GM11168 (cell line): ENCODE measurements around the gene IL23A.

Experiments
- in situ Hi-C: fragments of 300-500 bp; cut with MboI; formaldehyde crosslinking; loops from one replicate; pipeline ENCODE4 v1.12.0; 2022; ENCODE audit warnings: low sequenced_read_pairs; ENCODE audit not compliant: unreplicated experiment

Gene IL23A

DNA sequence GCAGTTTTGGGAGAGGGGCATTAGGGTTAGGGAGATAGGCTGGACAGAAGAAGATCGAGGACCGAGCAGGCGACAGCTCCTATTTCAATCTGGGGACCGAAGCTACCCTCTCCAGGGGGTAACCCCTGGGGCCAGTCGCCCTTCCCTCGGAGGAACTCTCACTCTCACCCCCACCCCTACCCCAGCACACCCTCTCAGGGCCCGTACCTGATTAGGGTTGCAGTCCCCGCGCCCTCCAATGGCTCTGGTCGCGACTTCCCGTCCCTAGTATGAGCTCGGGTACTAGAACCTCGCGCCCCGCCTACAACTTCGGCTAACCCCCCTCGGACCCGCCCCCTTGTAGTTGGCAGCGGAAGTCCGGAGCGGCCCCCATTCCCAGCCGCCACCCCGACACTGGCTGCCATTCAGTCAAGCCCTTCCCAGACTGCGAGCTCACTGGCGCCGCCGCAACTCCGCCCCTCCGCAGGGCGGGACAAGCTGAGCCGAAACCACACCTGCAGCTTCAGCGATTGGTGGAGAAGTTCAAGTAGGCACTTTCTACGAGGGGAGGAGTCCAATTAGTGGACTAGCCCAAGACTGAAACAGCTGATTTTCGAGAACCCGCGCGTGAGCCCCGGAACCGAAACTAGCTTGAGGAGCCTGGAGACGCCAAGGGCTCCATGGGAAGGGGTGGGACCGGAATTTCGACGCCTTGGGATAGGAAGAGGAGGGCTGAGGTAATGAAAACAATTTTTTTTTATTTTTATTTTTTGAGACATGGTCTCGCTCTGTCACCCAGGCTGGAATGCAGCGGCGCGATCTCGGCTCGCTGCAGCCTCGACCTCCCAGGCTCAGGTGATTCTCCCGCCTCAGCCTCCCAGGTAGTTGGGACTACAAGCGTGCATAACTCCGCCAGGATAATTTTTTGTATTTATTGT lies 21.4 kb downstream of the IL23A start, which contains the start of gene STAT2:
TSS of gene STAT2 (minus strand) at position 257 of the 917 bp plus-strand sequence. CDS start 3,536 bp downstream, outside the sequence.
- in situ Hi-C loops: no loop called here

DNA sequence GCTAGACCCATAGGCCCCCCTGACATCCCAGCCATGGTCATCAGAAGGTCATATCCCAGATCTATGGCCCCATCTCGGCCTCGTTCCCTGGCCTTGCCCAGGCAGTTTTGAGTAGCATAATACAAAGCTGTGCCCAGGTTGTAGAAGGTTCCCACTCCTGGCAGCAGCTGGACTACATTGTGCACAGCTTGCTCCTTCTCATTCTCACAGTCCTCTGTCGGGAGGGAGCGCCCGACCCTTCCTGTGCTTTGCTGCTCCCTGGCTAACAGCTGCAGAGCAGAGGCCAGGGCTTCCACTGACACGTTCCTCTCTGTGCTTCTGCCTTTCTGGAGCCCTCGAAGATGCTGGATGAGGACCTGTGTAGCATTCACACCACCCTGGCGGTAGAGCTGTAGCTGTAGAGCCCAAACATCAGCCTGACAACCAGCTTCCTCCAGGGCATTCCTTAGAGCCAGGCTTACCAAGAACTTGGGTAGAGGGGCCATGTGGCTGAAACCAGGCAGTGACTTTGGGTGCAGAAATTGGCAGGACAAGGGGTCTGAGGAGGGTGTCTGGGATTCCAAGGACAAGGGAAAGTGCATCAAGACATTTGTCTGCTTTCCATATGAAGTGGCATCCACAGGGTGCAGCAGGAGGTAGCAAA lies 22.9 kb downstream of the IL23A start:
- in situ Hi-C loops: no loop called here

DNA sequence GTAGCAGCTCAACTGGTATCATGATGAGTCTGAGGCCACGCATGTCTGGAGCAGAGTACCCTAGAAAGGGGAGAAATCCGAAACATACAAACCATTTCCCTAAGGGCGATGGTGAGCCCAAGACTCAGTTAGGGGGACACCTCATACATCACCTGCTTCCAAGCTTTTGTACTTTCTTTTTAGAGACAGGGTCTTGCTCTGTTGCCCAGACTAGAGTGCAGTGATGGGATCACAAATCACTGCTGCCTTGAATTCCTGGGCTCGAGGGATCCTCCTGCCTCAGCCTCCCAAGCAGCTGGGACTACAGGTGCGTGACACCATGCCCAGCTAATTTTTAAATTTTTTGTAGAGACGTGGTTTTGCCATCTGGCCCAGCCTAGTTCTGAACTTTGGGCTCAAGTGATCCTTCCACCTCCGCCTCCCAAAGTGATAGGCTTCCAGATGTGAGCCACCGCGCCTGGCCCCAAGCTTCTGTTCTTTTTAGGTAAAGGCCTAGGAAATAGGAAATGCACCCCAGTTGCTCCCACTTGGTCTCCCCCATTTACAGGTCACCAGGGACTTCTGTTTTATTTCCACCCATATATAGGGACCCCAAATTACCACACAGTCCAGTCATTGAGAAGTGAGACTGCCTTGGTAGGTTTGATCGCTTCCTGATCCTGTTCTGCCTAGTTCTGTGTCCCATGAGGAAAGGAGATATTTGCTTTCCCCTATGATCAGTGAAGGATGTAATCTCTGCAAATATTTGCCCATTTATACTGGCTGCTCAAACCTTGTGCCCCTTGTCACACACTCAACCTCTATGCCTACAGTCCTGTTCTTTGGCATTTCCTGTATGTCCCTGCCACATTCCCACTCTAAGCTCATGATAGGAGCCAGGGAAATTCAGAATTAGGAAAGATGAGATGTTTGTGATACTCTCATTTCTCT lies 23.7 kb downstream of the IL23A start, which contains the start of gene APOF:
TSS of gene APOF (minus strand) at position 728 of the 930 bp plus-strand sequence. CDS start at position 616, 112 bp downstream.
- in situ Hi-C loops: no loop called here

- in situ Hi-C loops: no loop called here
Observed at GRCh38 chr12:56366948-56367347, 28.3 kb downstream of the IL23A start.

GRCh38 chr12:56373515-56373914 lies 34.8 kb downstream of the IL23A start:
- in situ Hi-C loops: no loop called here

GRCh38 chr12:56374726-56375597 lies 36.3 kb downstream of the IL23A start:
- in situ Hi-C loops: no loop called here

DNA sequence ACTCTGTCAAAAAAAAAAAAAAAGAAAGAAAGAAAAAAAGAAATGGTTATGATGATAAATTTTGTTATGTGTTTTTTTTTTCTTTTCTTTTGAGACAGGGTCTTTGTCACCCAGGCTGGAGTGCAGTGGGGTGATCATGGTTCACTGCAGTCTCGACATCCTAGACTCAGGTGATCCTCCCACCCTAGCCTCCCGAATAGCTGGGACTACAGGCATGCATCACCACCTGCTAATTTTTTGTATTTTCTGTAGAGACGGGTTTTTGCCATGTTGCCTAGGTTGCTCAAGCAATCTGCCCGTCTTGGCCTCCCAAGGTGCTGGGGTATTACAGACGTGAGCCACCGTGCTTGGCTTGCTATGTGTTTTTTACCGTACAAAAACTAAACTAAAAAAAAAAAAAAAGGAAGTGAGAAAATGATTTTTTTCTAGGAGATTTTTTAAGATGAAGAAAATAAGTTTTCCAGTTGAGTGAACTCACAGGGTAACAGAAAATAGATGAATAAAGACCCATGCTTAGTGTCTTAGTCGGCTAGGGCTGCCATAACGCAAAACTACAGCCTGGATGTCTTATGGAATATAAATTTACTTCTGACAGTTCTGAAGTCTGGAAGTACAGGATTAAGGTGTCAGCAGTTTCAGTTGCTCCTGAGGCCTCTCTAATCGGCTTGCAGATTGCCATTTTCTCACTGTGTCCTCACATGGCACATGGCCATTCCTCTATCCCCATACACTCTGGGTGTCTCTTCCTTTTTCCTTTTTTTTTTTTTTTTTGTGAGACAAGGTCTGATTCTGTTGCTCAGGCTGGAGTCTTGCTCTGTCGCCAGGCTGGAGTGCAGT lies 37.1 kb downstream of the IL23A start:
- in situ Hi-C loops: no loop called here

- in situ Hi-C loops: no loop called here
Observed at GRCh38 chr12:56377310-56377988, 38.8 kb downstream of the IL23A start.

DNA sequence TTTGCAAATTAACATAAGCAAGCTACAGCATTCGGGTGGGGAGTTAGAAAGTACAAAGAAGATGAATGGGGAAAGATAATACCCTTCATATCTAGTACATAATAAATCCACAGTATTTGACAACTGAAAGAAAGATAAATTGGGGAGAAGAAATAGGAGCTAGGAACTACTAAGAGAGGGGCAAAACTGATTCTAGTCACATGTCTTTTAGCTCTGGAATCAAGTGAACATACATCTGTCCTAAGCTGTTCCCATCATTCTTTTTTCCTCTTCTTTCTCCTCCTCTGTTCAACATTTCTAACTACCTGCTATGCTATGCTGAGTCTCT lies 39.3 kb downstream of the IL23A start:
- in situ Hi-C loops: no loop called here

DNA sequence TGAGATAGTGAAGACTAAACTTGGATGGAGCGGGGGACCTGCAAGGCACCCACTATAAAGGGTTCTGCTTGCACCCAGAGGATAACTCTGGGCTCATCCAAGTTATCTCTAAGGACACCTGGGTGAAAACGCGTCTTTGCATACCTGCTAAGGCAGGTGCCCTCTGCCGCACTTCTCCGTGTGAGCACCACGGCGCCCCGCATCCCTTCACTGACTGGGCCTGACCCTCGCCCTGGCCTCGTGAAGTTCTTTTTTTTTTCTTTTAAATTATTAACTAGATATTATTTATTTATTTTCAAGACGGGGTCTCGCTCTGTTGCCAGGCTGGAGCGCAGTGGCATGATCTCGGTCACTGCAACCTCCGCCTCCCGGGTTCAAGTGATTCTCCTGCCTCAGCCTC lies 43.9 kb downstream of the IL23A start:
- in situ Hi-C loops: no loop called here

DNA sequence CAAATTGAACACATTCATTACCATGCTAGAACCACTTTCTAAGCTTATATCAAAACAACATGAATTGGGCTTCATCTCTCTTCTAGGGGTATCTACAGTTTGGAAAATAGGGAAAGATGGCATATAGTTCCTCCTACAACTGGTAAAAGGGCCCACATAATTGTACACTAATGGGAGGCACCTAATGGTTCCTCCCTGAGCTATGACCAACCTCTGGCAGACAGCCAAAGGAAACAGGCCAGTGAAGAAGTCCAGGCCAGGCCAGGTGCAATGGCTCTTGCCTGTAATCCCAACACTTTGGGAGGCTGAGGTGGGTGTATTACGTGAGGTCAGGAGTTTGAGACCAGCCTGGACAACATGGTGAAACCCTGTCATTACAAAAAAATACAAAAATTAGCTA lies 47.2 kb downstream of the IL23A start:
- in situ Hi-C loops: no loop called here

DNA sequence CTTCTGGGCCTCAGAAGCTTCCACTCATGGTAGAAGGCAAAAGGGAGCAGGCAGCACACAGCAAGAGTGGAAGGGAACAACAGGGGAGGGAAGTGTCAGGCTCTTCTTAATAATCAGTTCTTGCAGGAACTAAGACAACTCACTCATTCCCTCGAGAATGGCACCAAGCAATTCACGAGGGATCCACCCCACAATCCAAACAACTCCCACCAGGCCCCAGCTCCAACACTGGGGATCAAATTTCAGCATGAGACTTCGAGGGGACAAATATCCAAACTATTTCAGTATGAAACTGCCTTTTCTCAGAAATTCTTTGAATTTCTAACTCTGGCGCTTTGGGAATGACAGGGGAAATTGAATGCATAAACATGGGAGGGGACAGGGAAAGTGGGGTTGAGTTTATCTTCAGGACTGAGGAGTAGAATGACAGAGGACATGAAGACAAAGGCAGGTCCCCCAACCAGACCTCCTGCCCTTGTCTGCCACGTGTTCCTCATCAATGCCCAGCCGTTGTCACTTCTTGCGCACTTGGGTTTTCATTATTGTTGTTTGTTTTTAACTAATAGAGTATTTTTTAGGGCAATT lies 48.6 kb downstream of the IL23A start:
- in situ Hi-C loops: no loop called here

- in situ Hi-C loops: no loop called here
Observed at GRCh38 chr12:56389412-56389811, 50.7 kb downstream of the IL23A start.
